Measurements from ENCODE around the gene SPACA7.

The SPACA7 gene

GRCh38 chr13:112447761-112448603, 71.8 kb downstream of the SPACA7 start:
- no peak for DNase-seq (ENCODE audit: low read depth)

GRCh38 chr13:112448621-112449544, 72.7 kb downstream of the SPACA7 start:
- DNase-seq (ENCODE audit: low read depth), result no peak

GRCh38 chr13:112449545-112449930, 73.4 kb downstream of the SPACA7 start:
- no peak for DNase-seq (ENCODE audit: low read depth)

DNA sequence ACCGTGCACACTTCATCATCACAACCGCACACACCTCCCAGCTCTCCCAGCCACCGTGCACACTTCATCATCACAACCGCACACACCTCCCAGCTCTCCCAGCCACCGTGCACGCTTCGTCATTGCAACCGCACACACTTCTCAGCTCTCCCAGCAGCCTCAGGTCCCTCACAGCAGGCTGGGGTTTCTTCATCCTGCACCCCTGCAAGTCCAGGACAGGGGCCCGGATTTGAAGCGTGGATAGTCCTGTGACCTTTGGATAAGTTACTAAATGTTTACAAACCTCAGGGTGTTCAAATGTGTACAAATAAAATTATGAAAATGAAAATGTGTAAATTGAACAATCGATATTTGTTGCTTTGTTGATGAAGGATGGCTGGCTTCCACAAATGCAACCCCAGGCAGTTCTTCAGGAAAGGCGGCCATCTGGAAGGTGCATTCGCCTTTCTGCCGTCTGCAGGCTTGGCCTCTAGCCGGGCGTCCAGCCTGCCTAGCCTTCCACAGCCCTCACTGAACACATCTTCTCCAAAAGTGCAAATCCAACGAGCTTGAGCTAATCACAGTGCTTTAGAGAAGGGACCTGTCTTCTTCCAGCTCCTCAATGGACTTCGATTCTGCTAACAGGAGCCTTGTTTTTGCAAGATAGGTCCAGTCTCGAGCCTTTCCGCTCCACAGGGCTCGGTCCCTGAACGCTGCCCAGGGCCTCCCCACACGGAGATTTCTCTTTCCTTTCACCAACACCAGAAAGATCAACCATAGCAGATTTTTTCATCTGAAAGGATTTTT, 74.2 kb downstream of the SPACA7 start:
- no peak for DNase-seq (ENCODE audit: low read depth)

DNA sequence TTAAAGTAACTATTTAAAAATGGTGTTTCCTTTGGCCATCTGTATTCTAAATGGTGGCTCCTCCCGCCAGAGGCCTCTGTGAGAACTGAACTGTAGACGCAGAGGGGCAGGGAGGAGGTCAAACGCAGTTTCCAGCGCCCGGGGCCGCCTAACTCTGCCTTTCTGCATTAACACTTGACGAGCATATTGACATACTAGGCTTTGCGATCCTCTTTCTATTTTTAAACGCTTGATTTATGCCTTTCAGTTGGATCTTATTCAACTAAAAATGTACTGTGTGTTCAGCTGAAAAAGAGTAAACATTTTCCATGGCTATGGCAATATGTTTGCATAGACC, 74.7 kb downstream of the SPACA7 start:
- no peak for DNase-seq (ENCODE audit: low read depth)

DNA sequence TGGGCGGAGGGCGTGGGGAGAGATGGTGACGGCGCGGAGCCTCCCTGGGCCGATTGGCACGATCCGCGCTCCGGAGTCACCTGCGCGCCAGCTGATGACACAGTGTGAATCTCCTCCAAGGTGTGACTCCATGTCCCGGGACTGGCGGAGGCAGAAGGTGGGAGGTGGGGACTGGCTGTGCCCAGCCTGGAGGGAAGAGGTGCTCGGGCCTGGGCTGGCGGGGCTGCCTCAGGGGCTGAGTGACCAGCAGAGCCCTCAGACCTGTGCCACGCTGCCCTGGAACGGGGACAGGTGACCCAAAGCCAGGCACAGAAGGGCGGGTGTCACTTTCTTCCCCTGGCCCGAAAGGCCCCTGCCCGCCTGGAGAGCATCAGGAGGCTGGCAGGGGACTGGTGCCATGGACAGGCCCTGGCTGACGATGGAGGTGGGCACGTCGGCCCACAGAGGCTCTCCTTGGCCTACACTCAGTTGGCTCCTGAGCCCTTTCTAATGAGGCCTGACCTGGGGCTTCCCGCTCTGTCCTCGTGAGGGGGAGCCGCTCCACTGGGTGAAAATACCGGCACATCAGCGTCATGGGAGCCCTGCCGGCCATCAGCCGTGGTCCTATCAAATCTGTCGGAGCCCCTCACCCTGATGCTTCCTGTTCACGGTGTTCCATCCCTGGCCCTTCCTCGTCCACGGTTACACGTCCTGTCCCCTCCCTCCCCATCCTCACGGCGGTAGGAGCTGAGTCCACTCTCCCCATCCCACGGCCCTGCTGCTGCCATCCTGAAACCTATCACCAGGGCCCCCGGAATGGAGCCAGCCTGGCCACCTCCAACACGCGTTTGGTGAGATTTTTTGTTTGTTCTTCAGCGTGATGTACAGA, 75.6 kb downstream of the SPACA7 start:
- DNase-seq (ENCODE audit: low read depth), result no peak

GRCh38 chr13:112452380-112453206, 76.4 kb downstream of the SPACA7 start:
- DNase-seq (ENCODE audit: low read depth), result no peak

- DNase-seq (ENCODE audit: low read depth), result no peak
These were observed 77.2 kb downstream of the SPACA7 start for GRCh38 chr13:112453207-112453829.

GRCh38 chr13:112453874-112454647, 77.9 kb downstream of the SPACA7 start:
- no peak for DNase-seq (ENCODE audit: low read depth)

GRCh38 chr13:112454648-112455334, 78.6 kb downstream of the SPACA7 start:
- DNase-seq (ENCODE audit: low read depth), result no peak

- no peak for DNase-seq (ENCODE audit: low read depth)
These were observed 79.4 kb downstream of the SPACA7 start for GRCh38 chr13:112455476-112456059.

DNA sequence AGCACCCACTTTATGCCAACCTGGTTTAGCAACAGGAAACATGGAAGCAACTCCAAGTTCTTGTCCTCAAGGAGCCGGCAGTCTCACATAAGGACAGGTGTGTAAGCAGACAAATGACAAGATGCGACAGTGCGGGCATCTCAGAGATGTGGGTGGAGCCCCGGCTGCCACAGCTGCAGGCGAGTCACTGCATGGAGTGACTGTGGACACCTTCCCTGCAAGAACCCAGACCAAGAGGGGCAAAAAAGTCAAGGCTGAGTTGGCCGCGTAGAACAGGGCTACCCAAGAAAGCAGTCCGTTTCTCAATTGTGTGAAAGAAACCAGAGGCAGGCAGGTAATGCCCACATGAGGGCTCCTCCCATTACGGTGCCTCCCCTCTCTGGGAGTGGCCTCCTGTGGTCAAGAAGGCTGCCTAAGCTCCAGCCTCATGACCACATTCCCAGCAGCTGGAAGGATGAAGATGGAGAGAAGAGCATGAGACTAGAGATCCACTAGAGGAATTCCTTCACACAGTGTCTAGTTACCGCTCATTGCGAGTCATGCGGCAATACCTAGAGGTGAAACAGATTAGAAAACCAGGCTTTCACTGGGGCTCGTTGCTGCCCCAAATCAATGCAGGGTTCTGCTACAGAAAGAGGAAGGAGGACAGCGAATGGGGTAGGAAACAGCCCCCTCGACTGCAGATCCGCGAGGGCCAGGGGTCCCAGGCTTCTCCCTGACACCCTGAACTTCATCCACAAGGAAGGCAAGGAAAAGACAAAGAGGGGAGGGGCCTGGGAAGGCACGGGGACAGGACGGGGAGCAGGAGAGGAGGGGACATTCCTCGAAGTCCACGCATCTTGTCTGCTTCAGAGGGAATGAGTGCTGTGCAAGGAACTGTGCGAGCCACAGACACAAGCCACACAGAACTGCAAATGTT, 80.2 kb downstream of the SPACA7 start:
- DNase-seq (ENCODE audit: low read depth), result no peak

- DNase-seq (ENCODE audit: low read depth), result no peak
These were observed 80.9 kb downstream of the SPACA7 start for GRCh38 chr13:112457081-112457480.

- no peak for DNase-seq (ENCODE audit: low read depth)
These were observed 81.3 kb downstream of the SPACA7 start for GRCh38 chr13:112457485-112457884.

DNA sequence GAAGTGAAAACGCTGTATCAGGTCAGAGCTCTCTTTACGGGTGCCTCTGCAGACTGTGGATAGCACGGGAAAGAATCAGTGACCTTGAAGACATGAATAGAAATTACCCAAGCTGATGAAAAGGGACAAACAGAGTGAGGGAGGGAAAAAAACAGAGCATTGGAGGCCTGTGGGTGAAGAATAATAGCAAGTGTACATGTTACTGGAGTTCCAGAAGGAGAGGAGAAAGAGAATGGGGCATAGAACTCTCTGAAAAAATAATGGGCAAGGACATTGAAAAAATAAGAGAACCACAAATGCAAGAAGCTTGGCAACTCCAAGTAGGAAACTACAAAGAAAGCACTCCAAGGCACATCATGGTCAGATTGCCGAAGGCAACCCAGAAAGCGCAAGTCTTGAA, 86.3 kb downstream of the SPACA7 start:
- no peak for DNase-seq (ENCODE audit: low read depth)

DNA sequence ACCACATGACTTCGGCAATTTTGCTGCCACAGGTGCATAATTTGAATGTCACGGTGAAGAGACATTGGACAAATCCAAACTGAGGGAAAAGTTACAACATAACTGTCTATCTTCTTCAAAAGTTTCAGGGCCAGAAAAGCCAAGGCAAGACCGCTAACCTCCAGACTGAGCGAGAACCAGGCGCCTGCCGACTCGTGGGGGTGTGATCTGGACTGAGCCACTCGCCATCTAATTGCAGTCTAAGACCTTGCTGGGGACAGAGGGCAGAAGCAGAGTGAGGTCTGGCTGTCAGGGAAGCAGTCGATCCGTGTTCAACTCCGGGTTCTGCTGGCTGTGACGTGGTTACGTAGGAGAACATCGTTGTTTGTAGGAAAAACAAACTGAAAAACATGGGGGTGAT, 88.6 kb downstream of the SPACA7 start:
- no peak for DNase-seq (ENCODE audit: low read depth)

All from stimulated activated CD8-positive, alpha-beta memory T cell treated with anti-CD3 and anti-CD28 coated beads, Interleukin-12 subunit alpha, Interleukin-12 subunit beta, amount 100 ng/mL, for 1 hour (primary cell).